Stomach (tissue), 9 donors: ENCODE data around the gene THAP12. TPM values are rescaled to one million over a fixed set of nuclear protein-coding genes. Genes with fewer than 3 reads are reported as not detected.
A peak's percentile ranks its signal among the peaks of the same experiment; 100 is the strongest.

Experiments
- DNase-seq, 2 donors: peaks; one replicate each; pipeline versions ENCODE4 v3.0.0 to v3.0.0-alpha.2; 2013 to 2019
- H3K27ac ChIP-seq, 5 donors: fragments of 200-600 bp in 4 of 5; sonication (generic) in 4 of 5; one replicate each; pipeline ENCODE4 v1.5.1; 2013 to 2019; ENCODE audit warnings: mild to moderate bottlenecking in 1 of 5, moderate library complexity in 1 of 5
- H3K27me3 ChIP-seq, 3 donors: fragments of 200-600 bp; sonication (generic); one replicate each; pipeline ENCODE4 v1.5.1; 2017 to 2019; ENCODE audit warnings: mixed run types in 1 of 3
- H3K36me3 ChIP-seq, 4 donors: fragments of 200-600 bp; sonication (generic); 1 replicate in 3 of 4; 2 replicates in 1 of 4; pipeline ENCODE4 v1.5.1; 2016 to 2019
- H3K4me1 ChIP-seq, 4 donors: fragments of 200-600 bp; sonication (generic); one replicate each; pipeline ENCODE4 v1.5.1; 2016 to 2019
- H3K4me3 ChIP-seq, 4 donors: fragments of 200-600 bp; sonication (generic) in 3 of 4; one replicate each; pipeline ENCODE4 v1.5.1; 2016 to 2019; ENCODE audit warnings: mild to moderate bottlenecking in 1 of 4
- H3K9me3 ChIP-seq, 4 donors: fragments of 200-600 bp; sonication (generic); one replicate each; pipeline ENCODE4 v1.5.1; 2016 to 2019
- EP300 ChIP-seq: sonication (generic); formaldehyde crosslinking; IDR thresholded peaks from one replicate; pipeline ENCODE4 v1.6.1; 2017; ENCODE audit warnings: antibody characterized with exemption
- POLR2A ChIP-seq, 4 donors: fragments of 450-650 bp; IDR thresholded peaks; one replicate each; pipeline ENCODE4 v1.6.1; 2016; ENCODE audit warnings: antibody characterized with exemption in 4 of 4, control low read depth in 2 of 4, mild to moderate bottlenecking in 1 of 4, moderate library complexity in 1 of 4
- POLR2AphosphoS5 ChIP-seq, 3 donors: sonication (generic); formaldehyde crosslinking; IDR thresholded peaks; one replicate each; pipeline ENCODE4 v1.6.1; 2016; ENCODE audit warnings: antibody characterized with exemption in 3 of 3
- WGBS, 5 donors: extraction: QIAGEN DNeasy Blood & Tissue Kit in 3 of 5; methylation state at CpG; one replicate each; pipeline versions ENCODE4 v1.1.5 to v1.1.7; 2013 to 2018; 5-methylcytosine and 5-hydroxymethylcytosine counted together
- intact Hi-C: fragments of 100-400 bp; cut with DNase I; formaldehyde crosslinking; loops from one replicate; pipeline ENCODE4 v1.15.1; 2023; ENCODE audit warnings: low total_unique reads
- polyA plus RNA-seq, 3 donors: library from polyadenylated mRNA; stranded (reverse); fragments of 200-250 nt; gene quantifications; one replicate each; pipeline ENCODE4 v1.2.3, GENCODE V29; 2013
- total RNA-seq, 5 donors: library from RNA; depleted of rRNA; stranded (reverse); fragments of >200 nt; gene quantifications; one replicate each; pipeline versions ENCODE4 v1.1.0 to v1.2.3, GENCODE V29; 2014 to 2016
- TF ChIP-seq, protein P1 (sequence below), 7 experiments: fragments of 450-650 bp in 4 of 7; fragments of 200-600 bp in 3 of 7; sonication (generic) in 3 of 7; IDR thresholded peaks; one replicate each; pipeline ENCODE4 v1.5.1; 2016 to 2019; ENCODE audit warnings: antibody characterized with exemption in 7 of 7, control low read depth in 2 of 7, mild to moderate bottlenecking in 1 of 7
- donor health status: healthy with polysubstance abuse.
- donor health status: Bipolar disorder and iron deficiency.
- donor health status: healthy.

The THAP12 gene
- total and polyA plus RNA-seq, 8 donors, result 10.7 to 74.0 (median 25.2) TPM

- Histone ChIP-seq H3K4me3 (no peak overlapping the region), H3K4me1 (no peaks in the 10 kb centered on the region), H3K9me3 (no peaks in the 10 kb centered on the region), H3K36me3 (no peaks in the 10 kb centered on the region), H3K27ac (no peak overlapping the region), H3K27me3 (peaks cover 0 to 7% (median 0%) of the 10 kb centered on the region in 3 donors)
- TF ChIP-seq EP300, result no peak
- no peak for TF ChIP-seq POLR2AphosphoS5 (IDR thresholded peaks at IDR 0.05)
- TF ChIP-seq, protein P1, sequence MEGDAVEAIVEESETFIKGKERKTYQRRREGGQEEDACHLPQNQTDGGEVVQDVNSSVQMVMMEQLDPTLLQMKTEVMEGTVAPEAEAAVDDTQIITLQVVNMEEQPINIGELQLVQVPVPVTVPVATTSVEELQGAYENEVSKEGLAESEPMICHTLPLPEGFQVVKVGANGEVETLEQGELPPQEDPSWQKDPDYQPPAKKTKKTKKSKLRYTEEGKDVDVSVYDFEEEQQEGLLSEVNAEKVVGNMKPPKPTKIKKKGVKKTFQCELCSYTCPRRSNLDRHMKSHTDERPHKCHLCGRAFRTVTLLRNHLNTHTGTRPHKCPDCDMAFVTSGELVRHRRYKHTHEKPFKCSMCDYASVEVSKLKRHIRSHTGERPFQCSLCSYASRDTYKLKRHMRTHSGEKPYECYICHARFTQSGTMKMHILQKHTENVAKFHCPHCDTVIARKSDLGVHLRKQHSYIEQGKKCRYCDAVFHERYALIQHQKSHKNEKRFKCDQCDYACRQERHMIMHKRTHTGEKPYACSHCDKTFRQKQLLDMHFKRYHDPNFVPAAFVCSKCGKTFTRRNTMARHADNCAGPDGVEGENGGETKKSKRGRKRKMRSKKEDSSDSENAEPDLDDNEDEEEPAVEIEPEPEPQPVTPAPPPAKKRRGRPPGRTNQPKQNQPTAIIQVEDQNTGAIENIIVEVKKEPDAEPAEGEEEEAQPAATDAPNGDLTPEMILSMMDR (IDR thresholded peaks at IDR 0.05), result no peak
- TF ChIP-seq POLR2A (IDR thresholded peaks at IDR 0.05), result no peak
- intact Hi-C loops, result loop anchor here (10.0 kb wide), 1 partner anchor 416 kb away; no protein-coding TSS in a partner anchor
- no peak for DNase-seq
- 68 to 78% (median 74%) methylated on average over 12 to 13 of the region's 13 CpGs for whole genome bisulfite sequencing, 5 donors
These were observed 69.9 kb downstream of the THAP12 start for GRCh38 chr11:76310832-76311595.

DNA sequence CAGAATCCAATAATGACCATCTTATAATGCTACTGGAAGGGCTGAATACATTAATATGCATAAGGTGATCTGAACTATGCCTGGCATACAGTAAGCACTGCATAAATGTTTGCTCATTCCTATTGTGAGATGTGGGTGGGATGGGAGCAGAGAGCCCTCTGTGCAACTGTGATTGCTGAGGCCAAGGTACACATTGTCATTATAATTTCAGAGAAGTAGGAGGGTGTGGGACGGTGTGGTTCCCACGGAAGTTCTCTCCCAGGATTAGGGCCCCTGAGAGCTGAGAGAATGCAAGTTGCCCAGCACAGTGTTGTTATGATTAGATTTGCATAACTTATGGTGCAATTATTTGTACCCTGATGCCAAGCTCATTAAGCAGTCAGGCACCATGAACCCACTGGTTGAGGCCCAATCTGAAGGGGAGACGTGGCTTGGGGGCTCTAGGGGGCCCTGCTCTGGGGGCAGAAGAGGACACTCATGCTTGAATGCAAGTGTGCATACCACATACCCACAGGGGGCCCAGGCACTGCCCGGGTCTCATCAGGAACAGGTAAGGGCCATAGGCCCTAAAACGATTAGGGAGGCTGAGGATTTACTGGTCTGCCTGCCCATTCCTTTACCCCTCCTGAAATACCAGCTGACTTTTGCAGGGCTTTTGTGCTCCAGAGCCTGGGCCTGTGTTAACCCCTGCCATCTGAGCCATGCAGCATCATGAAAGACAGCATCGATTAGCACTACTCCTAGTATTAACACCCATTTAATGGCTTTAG lies 72.8 kb downstream of the THAP12 start:
- WGBS, 5 donors, result 66 to 82% (median 70%) methylated on average over 6 of the region's 6 CpGs
- H3K4me1 ChIP-seq, result no peaks in the 10 kb centered on the region
- intact Hi-C loops, result no loop called here
- no peaks in the 10 kb centered on the region for H3K36me3 ChIP-seq
- no peak overlapping the region for H3K4me3 ChIP-seq
- H3K27me3 ChIP-seq, result peaks cover 0 to 7% (median 0%) of the 10 kb centered on the region in 3 donors
- no peak for DNase-seq
- H3K27ac ChIP-seq, result no peak overlapping the region
- H3K9me3 ChIP-seq, result no peaks in the 10 kb centered on the region
- TF ChIP-seq EP300 (no peak), POLR2A (IDR thresholded peaks at IDR 0.05) (no peak), POLR2AphosphoS5 (IDR thresholded peaks at IDR 0.05) (no peak)
- TF ChIP-seq, protein P1 (IDR thresholded peaks at IDR 0.05), result no peak

DNA sequence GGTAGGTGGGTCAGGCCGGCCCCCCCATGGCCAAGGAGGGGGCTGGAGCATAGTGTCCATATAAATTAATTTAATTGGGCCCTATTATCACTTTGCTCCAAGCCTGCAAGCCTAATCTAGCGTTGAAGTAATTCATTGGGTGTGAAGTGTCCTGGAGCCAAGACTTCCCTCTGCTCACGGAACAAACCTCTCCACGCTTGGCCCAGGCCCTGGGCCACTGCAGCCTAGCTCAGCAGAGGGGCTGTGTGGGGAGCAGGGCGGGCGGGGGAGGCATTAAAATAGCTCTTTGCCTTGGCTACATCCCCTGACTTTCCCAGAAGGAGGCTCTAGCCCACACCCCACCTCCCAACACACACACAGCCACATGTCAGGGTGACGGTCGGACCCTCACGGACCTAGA lies 73.5 kb downstream of the THAP12 start:
- H3K36me3 ChIP-seq, result no peaks in the 10 kb centered on the region
- no peaks in the 10 kb centered on the region for H3K9me3 ChIP-seq
- no peak overlapping the region for H3K4me3 ChIP-seq
- no peak overlapping the region for H3K27ac ChIP-seq
- peaks cover 0 to 7% (median 0%) of the 10 kb centered on the region in 3 donors for H3K27me3 ChIP-seq
- 80 to 86% (median 83%) methylated on average over 6 to 9 of the region's 9 CpGs for WGBS, 5 donors
- no peaks in the 10 kb centered on the region for H3K4me1 ChIP-seq
- peak in 1 of 2 donors; percentile 47 for DNase-seq
- intact Hi-C loops, result no loop called here
- TF ChIP-seq POLR2A (IDR thresholded peaks at IDR 0.05) (no peak), POLR2AphosphoS5 (IDR thresholded peaks at IDR 0.05) (no peak), EP300 (no peak)
- TF ChIP-seq, protein P1 (IDR thresholded peaks at IDR 0.05), result no peak

DNA sequence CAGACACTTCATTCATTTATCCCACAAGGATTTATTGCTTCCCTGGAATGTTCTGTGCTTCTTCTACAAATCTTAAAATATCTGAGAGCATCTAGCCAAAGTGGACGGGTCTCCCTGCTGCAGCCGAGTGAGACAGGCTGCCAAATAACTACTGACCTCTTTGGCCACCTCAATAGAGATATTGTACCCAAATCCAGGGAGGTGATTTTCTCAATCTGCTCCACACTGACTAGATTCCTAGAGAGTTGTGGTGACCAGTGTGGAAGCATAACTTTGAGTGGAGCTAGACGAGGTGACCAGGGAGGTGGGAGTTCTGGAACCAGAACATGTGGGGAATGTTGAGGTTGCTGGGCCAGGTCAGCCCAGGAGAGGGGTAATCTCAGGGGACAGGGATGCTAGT lies 77.5 kb downstream of the THAP12 start:
- intact Hi-C loops, result no loop called here
- 55 to 67% (median 61%) methylated on average over 3 of the region's 3 CpGs for WGBS, 5 donors
- no peak for DNase-seq
- H3K36me3 ChIP-seq, result no peaks in the 10 kb centered on the region
- TF ChIP-seq, protein P1 (IDR thresholded peaks at IDR 0.05), result no peak
- TF ChIP-seq POLR2AphosphoS5 (IDR thresholded peaks at IDR 0.05) (no peak), POLR2A (IDR thresholded peaks at IDR 0.05) (no peak), EP300 (no peak)
- H3K4me3 ChIP-seq, result no peak overlapping the region
- no peaks in the 10 kb centered on the region for H3K9me3 ChIP-seq
- no peaks in the 10 kb centered on the region for H3K4me1 ChIP-seq
- no peak overlapping the region for H3K27ac ChIP-seq
- peaks cover 0 to 7% (median 0%) of the 10 kb centered on the region in 3 donors for H3K27me3 ChIP-seq
